DMS53 treated with DMSO at 0.1 percent for 48 hours (cell line): ENCODE measurements around the gene DPF3.

Experiments used
- DNase-seq: peaks from one replicate; lab custom pipeline; 2025; ENCODE audit not compliant: unreplicated experiment; lab: John Stamatoyannopoulos, UW

DPF3 gene

DNA sequence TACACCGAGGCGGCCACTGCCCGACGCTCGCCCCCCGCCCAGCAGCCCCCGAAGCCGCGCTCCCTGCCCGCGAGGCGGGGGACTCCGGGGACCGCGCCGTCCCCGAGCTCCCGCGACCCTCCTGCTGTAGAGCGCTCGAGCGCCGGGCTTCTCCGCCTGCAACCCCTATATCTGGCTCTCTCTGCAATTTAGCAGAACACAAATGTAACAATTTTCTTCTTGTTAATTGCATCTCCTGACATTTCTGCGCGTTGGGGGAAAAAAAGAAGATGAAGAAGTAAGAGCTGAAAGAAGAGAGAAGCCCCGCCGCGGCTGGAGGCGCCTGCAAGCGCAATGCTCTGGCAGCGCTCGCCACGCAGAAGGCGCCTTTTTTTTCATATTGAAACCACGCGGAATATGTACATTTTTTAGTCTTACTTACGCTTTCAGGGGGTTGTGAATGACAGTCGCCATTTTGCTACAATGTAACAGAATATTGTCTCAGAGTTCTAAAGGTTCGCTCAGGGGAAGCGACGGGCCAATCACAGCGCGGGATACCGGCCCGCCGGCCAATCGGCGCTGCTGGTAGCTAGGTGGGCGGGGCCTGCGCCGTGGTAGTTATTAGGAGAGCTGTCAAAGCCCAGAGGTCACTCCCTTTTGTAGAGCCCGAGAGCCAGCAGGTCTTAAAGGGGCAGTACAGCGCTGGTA is at the start of gene DPF3:
Gene DPF3 (minus strand): TSS at position 466 of the 687 bp plus-strand sequence. CDS start 13 bp downstream, at position 453.
- DNase-seq = peak; percentile 13

DNA sequence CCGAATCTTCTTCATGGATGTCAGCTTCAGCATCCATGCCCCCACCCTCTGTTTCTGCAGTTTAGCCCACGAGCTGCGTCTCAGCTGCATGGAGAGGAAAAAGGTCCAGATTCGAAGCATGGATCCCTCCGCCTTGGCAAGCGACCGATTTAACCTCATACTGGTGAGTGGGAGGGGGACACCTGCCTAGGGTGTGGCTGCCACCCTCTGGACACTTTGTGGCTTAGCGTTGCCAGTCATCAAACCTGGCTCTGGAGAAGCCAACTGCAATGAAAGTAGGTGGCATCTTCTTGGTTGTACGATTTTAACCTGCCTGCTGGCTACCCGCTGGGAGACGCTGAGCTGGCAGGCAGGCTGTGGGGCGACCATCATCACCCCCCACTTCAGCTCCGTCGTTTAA is 49.0 kb upstream of the DPF3 start:
- no peak for DNase-seq

DNA sequence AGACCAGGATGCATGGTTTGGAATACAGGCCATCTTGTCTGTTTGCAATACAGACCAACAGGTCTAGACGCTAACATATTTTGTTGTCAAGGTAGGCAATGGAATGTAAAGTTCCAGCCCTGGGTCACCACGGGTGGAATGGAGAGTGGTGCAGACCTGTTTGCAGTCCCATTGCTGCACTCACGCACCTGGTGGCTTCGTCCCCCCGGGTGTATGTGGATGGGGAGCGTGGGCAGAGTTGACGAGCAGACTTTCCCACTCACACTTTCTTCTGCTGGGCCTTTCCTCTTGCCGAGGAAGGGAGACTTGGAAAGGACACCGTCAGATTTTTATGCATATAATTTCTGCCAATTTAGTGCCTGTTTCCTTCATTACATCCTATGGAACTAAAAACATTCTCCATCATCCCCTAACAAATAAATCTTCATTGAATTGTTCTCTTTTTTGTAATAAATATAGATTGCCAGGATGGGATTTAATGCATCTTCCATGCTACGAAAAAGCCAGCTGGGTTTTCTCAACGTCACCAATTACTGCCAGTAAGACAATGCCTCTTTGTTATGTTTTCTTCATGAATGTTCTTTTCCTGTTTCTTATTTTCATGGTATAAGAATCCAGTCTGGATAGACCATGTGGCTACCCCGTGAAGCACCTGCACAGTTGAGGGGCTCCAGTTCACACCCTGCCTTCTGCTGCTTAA is 47.5 kb upstream of the DPF3 start:
- no peak for DNase-seq

DNA sequence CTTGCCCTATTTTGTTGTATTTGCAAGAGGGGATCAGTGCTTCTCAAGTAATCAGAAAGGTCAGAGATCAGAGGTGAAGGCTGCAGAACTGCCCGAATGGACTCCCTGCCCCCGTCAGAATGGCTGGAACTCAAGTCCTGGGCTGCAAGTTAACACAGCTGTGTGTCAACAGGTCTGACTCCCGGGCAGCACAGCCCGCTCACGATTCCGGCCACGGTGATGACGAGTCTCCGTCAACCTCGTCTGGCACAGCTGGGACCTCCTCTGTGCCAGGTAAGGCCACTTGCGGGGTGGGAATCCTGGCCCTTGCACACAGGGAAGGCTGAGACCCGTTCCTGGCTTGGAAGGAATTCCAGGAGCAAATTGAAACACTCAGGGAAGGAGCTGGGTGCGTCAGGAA is 45.7 kb upstream of the DPF3 start:
- DNase-seq = no peak

DNA sequence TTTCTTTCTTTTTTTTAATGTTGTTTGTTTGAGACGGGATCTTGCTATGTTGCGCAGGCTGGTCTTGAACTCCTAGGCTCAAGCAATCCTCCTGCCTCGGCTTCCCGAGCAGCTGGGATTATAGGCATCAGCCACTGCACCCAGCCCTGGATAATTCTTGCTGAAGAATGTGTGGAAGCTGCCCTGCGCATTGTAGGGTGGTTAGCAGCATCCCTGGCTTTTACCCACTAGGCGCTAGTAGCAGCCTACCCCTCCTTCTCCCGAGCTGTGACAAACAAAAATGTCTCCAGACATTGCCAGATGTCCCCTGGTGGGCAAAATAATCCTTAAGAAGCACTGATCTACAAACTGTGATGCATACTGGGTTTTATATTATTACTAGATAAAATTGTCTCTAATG is 39.0 kb upstream of the DPF3 start:
- no peak for DNase-seq

DNA sequence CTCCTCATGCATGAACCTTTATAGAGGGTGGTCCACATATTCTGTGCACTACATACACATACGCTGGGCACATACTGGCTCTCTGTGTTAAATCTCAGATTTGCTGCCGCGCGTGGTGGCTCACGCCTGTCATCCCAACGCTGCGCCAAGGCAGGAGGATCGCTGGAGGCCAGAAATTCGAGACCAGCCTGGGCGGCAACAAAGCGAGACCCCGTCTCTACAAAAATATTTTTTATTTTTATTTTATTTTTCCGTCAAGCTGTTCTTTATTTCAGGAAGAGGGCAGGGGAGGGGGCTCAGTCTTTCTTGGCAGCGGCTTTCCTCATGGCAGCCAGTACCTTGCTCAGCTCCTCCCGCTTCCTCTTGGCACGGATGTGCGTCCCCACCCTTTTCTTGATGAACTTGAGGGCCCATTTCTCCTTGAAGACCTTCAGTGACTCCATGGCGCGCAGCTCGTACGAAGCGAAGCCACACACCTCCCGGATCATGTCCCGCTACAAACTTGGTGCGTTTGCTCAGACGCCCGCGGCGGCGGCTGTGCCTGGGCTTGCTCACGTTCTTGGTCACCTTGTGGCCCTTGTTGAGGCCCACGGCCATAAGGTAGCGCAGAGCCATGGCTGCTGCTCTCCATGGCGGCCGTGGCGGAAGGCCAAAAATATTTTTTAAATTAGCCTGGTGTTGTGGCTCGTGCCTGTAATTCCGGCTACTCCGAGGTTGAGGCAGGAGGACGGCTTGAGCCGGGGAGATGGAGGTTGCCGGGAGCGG is 35.6 kb upstream of the DPF3 start:
- DNase-seq = no peak

DNA sequence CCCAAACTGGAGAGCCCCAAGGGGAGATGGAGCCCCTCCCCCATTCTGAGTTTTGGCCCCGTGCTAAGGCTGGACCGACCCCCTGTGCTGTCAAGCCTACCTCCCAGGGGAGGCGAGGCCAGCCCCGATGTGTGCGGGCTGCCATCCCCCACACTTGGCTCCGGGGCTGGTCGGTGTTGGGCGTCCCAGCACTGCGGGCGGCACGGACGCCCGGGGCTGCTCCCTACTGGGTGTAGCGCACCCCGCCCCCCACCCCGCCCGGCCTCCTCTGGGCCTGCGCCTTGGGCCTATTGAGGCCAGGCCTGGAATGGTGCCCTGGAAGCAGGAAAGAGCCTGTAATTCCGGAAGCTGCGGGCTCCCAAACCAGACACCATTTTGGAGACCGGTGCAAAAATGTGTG is 35.0 kb upstream of the DPF3 start:
- no peak for DNase-seq

DNA sequence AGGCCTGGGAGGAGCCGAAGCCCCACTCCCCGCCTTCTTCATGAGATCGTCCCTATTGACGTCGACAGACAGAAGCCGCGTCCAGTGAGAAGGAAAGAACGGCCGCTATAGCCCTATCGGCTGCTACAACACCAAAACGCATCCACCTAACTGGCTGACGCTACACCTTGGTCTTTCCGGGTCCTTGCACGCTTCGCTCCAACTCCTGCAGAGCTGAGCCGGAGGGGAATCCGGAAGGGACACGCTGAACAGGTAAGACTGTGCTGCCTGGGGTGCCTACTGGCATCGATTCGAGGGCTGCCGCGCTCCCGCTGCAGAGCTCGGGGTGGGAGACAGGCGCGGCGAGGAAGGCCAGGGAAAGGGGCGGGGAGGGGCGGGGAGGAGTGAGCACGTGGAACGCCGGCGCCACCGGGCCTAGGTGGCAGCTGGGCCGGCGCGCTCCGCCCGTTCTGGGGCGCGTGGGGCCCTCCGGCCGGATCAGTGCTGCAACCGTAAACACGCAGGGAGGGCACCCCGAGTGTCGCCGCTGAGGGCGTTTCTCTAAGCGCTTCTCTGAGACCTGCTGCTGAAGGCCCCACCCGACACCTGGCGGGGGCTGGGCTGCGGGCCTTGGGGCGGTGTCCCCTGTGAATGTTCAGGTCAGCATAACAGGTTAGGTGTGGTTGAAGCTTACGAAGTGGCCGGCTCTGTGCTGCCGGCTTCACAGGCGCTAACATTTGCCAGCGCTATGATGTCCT is 32.6 kb upstream of the DPF3 start, which contains the start of gene DCAF4:
Gene DCAF4 (plus strand): TSS at position 173 of the 737 bp plus-strand sequence. CDS start 11,515 bp downstream, outside the sequence.
- peak; percentile 88 for DNase-seq

DNA sequence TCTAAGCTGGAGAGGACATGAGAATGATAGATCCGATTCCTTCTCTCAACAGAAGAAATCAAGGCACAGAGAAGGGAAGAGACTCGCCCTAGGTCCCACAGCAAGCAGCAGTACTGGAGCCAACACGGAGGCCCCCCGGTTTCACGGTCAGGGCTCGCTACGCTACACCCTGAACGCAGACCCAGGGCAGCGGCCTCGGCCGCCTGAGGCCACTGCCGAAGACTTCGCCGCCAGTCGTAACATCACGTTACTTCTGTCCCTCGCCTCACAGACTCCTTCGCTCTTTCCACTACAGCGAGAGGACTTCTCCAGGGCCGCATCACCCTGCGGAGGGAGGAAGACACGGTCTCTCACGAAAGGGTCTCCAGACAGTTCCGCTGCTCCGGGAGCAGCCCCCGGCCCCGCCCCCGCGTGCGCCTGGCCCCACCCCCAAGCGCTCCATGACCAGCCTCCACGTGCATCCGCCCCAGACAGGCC is 32.0 kb upstream of the DPF3 start:
- peak; percentile 56 for DNase-seq

DNA sequence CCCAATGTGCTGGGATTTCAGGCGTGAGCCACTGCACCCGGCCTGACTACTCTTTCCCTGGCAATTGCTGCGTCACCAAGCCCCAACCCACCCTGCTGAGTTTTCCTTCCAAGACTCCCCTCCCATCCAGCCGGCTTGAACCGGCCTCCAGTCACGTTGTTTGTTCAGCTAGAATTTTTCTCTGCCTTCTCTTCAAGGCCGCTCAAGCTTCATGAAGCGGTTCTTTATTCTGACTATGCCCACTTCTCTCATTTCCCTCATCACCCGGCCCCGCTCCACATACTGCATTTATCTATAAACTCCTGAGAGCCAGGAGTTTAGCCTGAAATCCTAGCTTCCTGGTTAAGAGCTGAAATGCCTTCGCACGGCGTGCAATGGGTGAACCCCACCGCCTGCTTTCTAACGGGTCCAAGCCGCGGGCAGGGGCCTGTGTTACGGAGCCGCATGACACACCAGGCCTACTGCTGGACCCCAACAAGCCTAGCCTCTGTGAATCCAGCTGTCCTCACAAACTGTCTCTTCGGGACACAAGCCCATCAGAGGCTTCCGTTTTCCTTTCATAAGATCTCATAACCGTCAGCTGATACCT is 31.4 kb upstream of the DPF3 start:
- no peak for DNase-seq

DNA sequence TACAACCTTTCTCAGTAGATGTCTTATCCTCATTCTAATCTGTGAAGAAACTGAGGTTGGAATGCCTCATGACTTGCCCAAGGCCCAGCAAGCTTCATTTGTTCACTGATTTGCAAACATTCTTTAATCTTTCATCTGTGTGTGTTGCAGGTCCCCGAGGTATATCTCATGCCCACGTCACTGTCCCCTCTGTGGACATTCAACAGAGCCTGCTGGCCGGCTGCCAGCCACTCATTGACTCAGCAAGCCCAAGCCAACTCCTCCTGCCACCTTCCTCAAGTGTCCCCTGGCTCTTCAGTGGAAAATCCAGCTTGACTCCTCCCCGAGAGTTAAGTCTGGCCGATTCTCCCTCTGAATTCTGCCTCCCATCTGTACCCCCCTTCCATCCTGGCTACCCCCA is 30.4 kb upstream of the DPF3 start:
- DNase-seq = peak; percentile 0

DNA sequence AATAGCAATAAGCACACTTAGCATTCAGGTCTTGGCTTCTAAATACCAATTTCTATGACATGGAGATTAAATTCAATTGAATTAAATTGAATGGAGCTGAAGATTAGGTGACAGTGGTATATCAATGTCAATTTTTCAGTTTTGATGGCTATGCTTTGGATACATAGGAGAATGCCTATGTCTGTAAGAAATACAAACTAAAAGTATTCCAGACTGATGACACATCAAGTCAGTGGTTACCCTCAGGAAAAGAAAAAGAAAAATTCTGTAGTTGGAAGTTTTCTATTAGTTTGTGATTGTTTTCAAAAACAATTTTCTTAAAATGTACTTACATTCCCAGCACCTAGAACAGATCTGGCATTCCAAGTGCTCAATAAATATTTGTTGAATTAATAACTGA is 27.5 kb upstream of the DPF3 start:
- no peak for DNase-seq

DNA sequence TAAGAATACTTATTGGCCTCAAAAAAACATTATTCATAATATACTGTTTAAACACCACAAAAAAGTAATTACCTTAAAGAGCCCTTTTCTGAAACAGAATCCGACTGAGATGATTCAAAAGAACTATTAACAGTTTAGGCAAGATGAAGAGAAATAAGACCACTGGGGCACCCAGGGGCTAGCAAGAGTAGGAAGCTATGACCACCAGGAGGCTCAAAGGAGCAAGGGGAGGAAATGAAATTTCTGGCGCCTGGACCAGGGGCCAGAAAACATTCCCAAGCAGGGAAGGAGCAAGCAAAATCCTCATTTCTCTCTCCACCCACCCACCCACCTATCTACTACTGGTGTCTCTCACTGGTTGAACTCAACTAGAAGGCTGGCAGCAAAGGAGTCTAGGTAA is 26.1 kb upstream of the DPF3 start:
- DNase-seq = no peak

DNA sequence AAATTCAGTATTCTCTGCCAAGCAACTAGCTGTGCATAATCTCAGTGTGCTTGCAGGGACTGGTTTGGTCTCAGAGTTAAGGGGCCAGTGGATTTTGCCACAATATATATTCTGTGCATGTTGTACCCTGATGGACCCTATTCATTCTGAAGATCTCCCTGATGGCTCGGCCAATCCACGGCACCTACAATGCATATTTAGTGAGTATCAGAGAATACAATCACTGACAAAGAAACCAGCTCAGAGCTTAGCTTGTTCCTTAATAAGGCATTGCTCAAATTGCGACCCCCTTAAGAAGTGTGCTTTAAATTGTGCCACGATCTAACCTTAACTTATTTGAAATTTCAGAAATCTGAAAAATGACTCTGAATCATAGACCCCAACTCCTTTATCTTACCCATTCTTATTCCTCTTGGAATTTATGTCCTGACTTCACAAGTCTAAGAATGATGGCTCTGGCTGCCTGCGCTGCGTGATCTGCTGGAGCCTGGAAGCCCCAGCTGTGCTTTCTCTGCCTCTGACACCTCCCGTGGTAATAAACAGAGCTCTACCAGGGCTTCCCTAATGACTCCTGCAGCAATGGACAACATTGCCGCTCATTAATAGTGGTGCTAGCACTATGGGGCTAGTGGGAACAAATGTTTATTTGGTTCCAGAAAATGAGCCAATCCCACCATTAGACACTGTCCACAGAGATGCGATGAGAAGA is 23.3 kb upstream of the DPF3 start:
- no peak for DNase-seq

DNA sequence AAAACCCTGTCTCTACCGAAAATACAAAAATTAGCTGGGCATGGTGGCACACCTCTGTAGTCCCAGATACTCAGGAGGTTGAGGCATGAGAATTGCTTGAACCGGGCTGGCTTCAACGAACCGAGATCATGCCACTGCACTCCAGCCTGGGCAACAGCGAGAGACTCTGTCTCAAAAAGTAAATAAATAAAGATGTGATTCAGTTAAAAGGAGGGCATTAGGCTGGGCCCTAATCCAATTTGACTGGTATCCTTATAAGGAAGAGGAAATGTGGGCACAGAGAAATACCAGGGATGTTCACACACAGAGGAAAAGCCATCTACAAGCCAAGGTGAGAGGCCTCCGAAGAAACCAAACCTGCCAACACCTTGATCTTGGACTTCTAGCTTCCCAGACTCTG is 22.3 kb upstream of the DPF3 start:
- DNase-seq = no peak

DNA sequence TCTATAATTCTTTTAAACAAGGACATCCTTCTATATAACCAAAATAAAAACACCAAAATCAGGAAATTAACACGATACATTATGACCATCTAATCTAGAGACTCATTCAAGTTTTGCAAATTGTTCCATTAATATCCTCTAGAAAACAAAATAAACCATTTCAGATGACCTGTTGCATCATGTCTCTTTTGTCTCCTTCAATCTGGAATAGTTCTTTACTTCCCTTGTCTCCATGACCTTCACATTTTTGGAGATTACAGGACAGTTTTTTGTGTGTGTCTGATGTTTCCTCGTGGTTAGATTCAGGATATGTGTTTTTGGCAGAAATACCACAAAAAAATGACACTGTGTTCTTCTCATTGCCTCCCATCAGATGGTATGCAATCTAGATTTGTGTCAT is 19.9 kb upstream of the DPF3 start:
- DNase-seq = no peak

DNA sequence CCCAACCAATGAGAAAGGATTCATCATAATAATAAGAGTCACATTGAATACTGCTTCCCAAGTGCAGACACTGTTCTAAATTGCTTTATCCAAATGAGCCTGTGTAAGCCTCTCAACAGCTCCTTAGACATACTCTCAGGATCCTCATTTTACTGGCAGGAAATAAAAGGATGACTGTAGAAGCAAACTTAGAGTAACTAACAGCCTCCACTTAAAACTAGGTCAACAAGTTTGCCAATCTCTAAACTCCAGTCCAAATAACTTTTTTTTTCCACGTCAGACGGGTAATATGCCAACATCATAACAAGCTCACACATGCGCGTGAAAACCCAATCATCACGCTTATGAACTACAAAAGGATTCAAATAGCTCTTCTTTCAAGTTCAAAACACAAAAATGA is 15.3 kb upstream of the DPF3 start:
- no peak for DNase-seq

DNA sequence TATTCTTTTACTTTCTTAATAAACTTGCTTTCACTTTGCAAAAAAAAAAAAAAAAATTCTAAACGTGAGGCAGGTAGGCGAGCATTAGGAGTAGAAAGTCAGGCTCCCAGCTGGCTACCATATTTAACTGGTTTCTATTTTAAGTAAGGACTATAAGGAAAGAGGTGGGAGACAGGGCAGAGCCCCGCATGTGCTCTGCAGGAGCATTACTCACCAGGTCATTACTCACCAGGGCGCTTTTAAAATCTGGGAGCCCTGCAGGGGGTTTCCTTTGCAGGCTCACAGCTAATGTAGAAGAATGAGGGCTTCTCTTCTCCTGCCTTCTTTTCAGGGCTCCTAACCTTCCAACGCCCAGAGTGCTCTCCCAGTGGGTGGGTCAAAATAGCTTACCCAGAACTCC is 14.0 kb upstream of the DPF3 start:
- no peak for DNase-seq

DNA sequence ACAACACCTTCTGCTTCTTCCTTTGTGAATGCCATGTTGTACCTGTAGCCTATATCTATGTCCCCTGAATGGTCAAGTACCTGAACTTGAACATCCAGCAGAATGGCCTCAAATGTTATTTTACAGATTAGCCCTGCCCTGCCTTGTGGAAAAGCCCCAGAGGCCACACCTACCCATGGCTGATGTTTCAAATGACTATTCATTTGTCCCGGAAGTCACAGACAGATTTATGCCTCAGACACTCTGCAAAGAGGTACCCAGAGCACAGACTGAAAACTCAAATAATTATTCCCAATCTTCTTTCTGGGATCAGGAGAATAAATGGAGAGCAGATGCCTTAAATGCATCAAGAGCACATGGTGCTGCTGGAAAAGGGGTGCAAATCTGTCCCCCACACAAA is 13.0 kb upstream of the DPF3 start:
- DNase-seq = no peak

DNA sequence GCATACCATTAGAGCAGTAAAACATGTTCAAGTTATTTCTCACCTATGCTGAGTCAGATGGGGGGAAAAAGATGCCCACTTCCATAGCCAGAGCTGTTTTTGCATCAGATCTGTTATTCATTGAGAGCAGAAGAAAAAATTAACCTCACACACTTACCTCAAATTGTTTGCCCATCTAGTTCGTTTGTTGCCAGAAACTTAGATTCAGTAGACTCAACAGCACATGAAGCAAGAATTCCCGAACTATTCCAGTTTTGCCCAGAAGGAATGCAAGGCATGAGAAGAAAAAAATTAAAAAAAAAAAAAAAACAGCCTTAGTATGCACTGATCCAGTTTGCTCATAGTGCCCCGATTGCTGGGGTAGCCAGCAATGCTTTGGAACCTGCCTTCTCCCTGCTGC is 12.4 kb upstream of the DPF3 start:
- no peak for DNase-seq
